Left ventricle myocardium inferior (tissue), 1 donor: ENCODE results near the gene DCLK2. TPM values are rescaled to one million over a fixed set of nuclear protein-coding genes. Genes with fewer than 3 reads are reported as not detected.
A peak's percentile ranks its signal among the peaks of the same experiment; 100 is the strongest.
"Not testable (repeated sequence)": the region's sequence is repeated elsewhere in the genome, so short reads cannot be mapped to it uniquely, and the experiment has no call there.

ENCODE experiments used
- DNase-seq: peaks from one replicate; pipeline ENCODE4 v3.0.0-alpha.2; 2020
- H3K27ac ChIP-seq: fragments of 200-600 bp; replicated peaks from 2 replicates; pipeline ENCODE4 v1.8.0; 2021
- H3K27me3 ChIP-seq: fragments of 200-600 bp; 2 replicates; pipeline ENCODE4 v1.8.0; 2021; ENCODE audit warnings: low read depth
- H3K36me3 ChIP-seq: fragments of 200-600 bp; 2 replicates; pipeline ENCODE4 v1.8.0; 2021
- H3K4me1 ChIP-seq: fragments of 200-600 bp; 2 replicates; pipeline ENCODE4 v1.8.0; 2021
- H3K4me3 ChIP-seq: fragments of 200-600 bp; 2 replicates; pipeline ENCODE4 v1.8.0; 2021; ENCODE audit warnings: mild to moderate bottlenecking, moderate library complexity
- H3K9me3 ChIP-seq: fragments of 200-600 bp; replicated peaks from 2 replicates; pipeline ENCODE4 v1.8.0; 2021
- intact Hi-C: fragments of 100-400 bp; cut with micrococcal nuclease; formaldehyde crosslinking; loops from one replicate; pipeline ENCODE4 v1.11.0; 2022
- total RNA-seq: library from RNA; stranded (reverse); fragmentation: NEBNext Ultra II Directional; extraction: Animal tissue kit (Norgen Biotek cat#: 25700); gene quantifications from one replicate; pipeline ENCODE4 v1.2.1, GENCODE V29; 2021
- TF ChIP-seq, protein P1 (sequence below): fragments of 200-600 bp; IDR thresholded peaks from 2 replicates; pipeline ENCODE4 v1.8.0; 2021; ENCODE audit warnings: antibody characterized with exemption, mild to moderate bottlenecking, borderline replicate concordance
- donor health status: DM: no; HTN: yes; CAD: no; lungs with severe emphysema.

Gene DCLK2
- total RNA-seq, 1 donor from 2014 or later: 21.9 TPM

DNA sequence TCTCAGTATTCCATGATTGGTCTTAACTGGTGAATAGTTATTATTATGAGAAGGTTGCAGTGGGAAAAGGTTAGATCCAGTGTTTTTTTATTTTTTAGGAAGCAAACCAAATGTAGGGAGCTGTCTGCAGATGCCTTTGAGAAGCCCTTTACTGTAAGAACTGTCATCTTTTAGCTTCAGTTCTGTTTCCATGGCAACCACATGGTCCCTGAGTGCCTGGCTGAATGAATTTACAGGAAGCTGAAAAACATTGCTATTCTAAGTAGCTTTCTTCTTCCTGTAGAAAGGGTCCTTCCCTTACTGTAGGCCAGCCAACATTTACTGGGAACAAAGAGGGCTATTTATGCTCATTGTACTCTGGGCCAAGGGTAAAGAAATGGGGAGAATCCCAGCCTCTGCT, 103.3 kb downstream of the DCLK2 start:
- Histone ChIP-seq H3K9me3 (no peaks in the 10 kb centered on the region), H3K4me1 (peaks cover 48% of the 10 kb centered on the region), H3K27me3 (no peaks in the 10 kb centered on the region), H3K27ac (peak overlapping the region; percentile 41), H3K4me3 (no peak overlapping the region), H3K36me3 (no peaks in the 10 kb centered on the region)
- intact Hi-C loops: no loop called here
- no peak for DNase-seq
- TF ChIP-seq, protein P1, sequence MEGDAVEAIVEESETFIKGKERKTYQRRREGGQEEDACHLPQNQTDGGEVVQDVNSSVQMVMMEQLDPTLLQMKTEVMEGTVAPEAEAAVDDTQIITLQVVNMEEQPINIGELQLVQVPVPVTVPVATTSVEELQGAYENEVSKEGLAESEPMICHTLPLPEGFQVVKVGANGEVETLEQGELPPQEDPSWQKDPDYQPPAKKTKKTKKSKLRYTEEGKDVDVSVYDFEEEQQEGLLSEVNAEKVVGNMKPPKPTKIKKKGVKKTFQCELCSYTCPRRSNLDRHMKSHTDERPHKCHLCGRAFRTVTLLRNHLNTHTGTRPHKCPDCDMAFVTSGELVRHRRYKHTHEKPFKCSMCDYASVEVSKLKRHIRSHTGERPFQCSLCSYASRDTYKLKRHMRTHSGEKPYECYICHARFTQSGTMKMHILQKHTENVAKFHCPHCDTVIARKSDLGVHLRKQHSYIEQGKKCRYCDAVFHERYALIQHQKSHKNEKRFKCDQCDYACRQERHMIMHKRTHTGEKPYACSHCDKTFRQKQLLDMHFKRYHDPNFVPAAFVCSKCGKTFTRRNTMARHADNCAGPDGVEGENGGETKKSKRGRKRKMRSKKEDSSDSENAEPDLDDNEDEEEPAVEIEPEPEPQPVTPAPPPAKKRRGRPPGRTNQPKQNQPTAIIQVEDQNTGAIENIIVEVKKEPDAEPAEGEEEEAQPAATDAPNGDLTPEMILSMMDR: no peak

DNA sequence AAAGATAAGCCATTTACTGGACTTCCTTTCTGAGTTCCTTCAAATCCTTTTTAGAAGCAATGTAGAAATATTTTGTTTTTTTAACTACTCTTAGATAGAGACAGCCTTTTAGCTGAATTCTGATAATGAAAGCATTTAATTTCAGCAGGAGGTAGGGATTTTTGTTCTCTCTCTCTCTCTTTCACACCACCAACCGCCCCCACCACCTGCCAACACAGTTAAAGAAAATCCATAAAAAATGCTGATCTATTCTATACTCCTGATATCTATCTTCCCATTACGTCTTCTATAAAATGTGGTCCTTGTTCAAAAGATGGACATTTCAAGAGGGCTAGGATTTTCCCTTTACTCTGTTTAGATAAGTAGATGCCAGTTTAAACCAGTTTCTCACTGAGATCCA, 104.5 kb downstream of the DCLK2 start:
- intact Hi-C loops: no loop called here
- TF ChIP-seq, protein P1: no peak
- no peaks in the 10 kb centered on the region for H3K36me3 ChIP-seq
- DNase-seq: no peak
- no peak overlapping the region for H3K4me3 ChIP-seq
- peaks cover 40% of the 10 kb centered on the region for H3K4me1 ChIP-seq
- H3K9me3 ChIP-seq: no peaks in the 10 kb centered on the region
- H3K27ac ChIP-seq: peak overlapping the region; percentile 41
- H3K27me3 ChIP-seq: no peaks in the 10 kb centered on the region

DNA sequence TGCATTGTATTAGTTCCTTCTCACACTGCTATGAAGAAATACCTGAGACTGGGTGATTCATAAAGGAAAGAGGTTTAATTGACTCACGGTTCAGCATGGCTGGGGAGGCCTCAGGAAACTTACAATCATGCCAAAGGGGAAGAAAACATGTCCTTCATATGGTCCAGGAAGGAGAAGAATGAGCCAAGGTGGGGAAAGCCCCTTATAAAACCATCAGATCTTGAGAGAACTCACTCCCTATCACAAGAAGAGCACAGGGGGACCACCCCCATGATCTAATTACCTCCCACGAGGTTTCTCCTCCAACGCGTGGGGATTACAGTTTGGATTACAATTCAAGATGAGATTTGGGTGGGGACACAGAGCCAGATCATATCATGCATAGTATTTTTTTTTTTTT, 106.8 kb downstream of the DCLK2 start:
- H3K4me3 ChIP-seq, intact Hi-C loops, H3K27ac ChIP-seq, DNase-seq, H3K36me3 ChIP-seq, H3K9me3 ChIP-seq, H3K27me3 ChIP-seq: not testable (repeated sequence)
- H3K4me1 ChIP-seq: peaks cover 31% of the 10 kb centered on the region

DNA sequence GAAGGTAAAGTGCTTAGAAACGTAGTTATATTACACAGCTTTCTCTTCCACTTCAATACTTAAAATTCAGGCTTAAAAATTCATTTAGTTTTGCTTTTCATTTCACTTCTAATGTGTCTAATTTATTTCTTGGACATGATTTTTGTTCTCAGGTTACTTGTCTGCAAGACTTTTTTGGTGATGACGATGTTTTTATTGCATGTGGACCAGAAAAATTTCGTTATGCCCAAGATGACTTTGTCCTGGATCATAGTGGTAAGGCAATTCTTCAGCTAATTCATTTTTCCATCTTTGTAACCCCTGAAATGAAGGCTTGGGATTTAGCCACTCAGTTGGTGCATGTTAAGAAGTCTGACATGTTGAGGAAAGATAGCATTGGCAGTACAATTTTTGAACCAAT, 114.7 kb downstream of the DCLK2 start:
- Histone ChIP-seq H3K36me3 (peaks cover 2% of the 10 kb centered on the region), H3K4me1 (no peaks in the 10 kb centered on the region), H3K27ac (no peak overlapping the region), H3K27me3 (no peaks in the 10 kb centered on the region), H3K9me3 (no peaks in the 10 kb centered on the region), H3K4me3 (no peak overlapping the region)
- TF ChIP-seq, protein P1: no peak
- DNase-seq: no peak
- intact Hi-C loops: no loop called here

DNA sequence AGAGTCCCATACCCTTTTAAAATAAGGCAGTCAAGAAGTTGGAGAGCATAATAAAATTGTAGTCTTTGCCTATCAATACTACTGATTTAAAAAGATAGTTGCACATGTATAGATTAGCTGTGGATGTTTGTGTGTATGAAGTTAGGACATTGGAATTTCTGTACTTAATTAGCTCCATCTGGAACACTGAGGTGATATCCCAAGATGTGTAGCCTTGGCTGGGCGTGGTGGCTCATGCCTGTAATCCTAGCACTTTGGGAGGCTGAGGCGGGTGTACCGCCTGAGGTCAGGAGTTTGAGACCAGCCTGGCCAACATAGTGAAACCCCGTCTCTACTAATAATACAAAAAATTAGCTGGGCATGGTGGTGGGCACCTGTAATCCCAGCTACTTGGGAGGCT, 119.0 kb downstream of the DCLK2 start:
- H3K27ac ChIP-seq, intact Hi-C loops, H3K36me3 ChIP-seq, H3K4me1 ChIP-seq, H3K4me3 ChIP-seq, H3K27me3 ChIP-seq, H3K9me3 ChIP-seq, DNase-seq: not testable (repeated sequence)

DNA sequence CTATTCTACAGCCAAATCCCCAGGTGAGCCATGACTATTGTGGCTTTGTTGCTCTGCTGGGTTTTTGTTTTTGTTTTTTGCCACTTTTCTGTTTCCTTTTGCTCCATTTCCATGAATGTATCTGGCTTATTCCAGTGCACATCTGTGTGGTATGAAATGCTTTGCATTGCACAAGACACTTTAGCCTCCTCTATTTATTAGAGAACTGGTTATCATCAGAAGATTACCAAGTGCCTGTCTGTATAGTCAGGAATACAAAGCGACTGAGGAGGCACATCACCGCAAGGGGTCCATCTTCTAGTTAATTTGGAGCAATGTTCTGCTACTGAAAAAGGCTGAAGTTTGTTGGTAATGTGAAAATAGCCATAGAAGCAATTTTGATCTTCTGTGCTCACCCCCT, 120.8 kb downstream of the DCLK2 start:
- Histone ChIP-seq H3K27me3 (no peaks in the 10 kb centered on the region), H3K9me3 (no peaks in the 10 kb centered on the region), H3K4me3 (no peak overlapping the region), H3K36me3 (peaks cover 7% of the 10 kb centered on the region), H3K27ac (no peak overlapping the region), H3K4me1 (peaks cover 3% of the 10 kb centered on the region)
- TF ChIP-seq, protein P1: no peak
- intact Hi-C loops: no loop called here
- DNase-seq: no peak

DNA sequence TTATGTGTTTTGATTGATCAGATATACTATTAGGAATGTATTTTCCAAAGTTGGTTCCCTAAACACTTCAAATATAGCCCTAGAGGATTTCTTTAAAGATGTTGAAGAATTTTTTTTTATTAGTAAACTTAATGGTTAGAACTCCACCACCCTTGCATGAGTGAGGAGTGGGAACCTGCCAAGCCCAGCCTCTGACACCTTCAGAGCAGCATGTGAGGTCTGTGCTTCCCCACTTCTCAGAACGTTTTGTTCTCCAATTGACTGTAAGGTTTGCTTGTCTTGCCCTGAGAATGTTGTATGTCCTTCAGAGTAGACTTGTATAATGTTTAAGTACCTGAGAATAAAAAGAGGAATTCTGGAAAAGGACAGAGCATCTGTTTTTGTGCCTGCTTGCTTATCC, 126.8 kb downstream of the DCLK2 start:
- Histone ChIP-seq H3K4me1 (peaks cover 39% of the 10 kb centered on the region), H3K9me3 (no peaks in the 10 kb centered on the region), H3K27ac (no peak overlapping the region), H3K36me3 (no peaks in the 10 kb centered on the region), H3K4me3 (no peak overlapping the region), H3K27me3 (no peaks in the 10 kb centered on the region)
- TF ChIP-seq, protein P1: no peak
- DNase-seq: no peak
- intact Hi-C loops: no loop called here
